OCI-LY7 (cell line): Measurements from ENCODE around the gene CD247. TPM values are rescaled to one million over a fixed set of nuclear protein-coding genes. Genes with fewer than 3 reads are reported as not detected.

Experiments used
- BruUV-seq: library from RNA; stranded (reverse); fragments of 400-500 nt; replicated peaks from 2 replicates; lab custom pipeline; 2021; lab: Mats Ljungman, UMichigan
- CTCF ChIA-PET: fragments of 300-600 bp; sonication (Branson Sonifier 250); formaldehyde crosslinking; loops from one replicate; lab custom pipeline; 2022; ENCODE audit warnings: antibody characterized with exemption; ENCODE audit not compliant: unreplicated experiment; lab: Charles Lee
- POLR2A ChIA-PET: fragments of 300-600 bp; sonication (Branson Sonifier 250); formaldehyde crosslinking; loops from one replicate; lab custom pipeline; 2022; ENCODE audit warnings: antibody characterized with exemption; lab: Charles Lee
- DNase-seq: peaks from one replicate; pipeline ENCODE4 v3.0.0-alpha.2; 2015; ENCODE audit warnings: low spot score
- H2AFZ ChIP-seq: fragments of 200-600 bp; sonication (generic), shearing (Covaris generic); 2 replicates; pipeline ENCODE4 v1.6.1; 2014; ENCODE audit warnings: mild to moderate bottlenecking, antibody characterized with exemption, low read length, moderate library complexity
- H3K27ac ChIP-seq: fragments of 200-600 bp; sonication (generic); 2 replicates; pipeline ENCODE4 v1.5.1; 2014; ENCODE audit warnings: mixed run types, low read depth, mild to moderate bottlenecking, moderate library complexity, low read length, inconsistent platforms; ENCODE audit not compliant: poor library complexity, severe bottlenecking
- H3K36me3 ChIP-seq: fragments of 200-600 bp; sonication (generic); 2 replicates; pipeline ENCODE4 v1.6.1; 2014; ENCODE audit warnings: mild to moderate bottlenecking, antibody characterized with exemption, low read length, moderate library complexity, mixed read lengths; ENCODE audit not compliant: insufficient read depth
- H3K4me1 ChIP-seq: fragments of 200-600 bp; sonication (generic); 2 replicates; pipeline ENCODE4 v1.5.1; 2014; ENCODE audit warnings: mild to moderate bottlenecking, low read length; ENCODE audit not compliant: insufficient read depth, poor library complexity, severe bottlenecking
- H3K4me2 ChIP-seq: fragments of 200-600 bp; sonication (generic); 2 replicates; pipeline ENCODE4 v1.6.1; 2014; ENCODE audit warnings: mild to moderate bottlenecking, low read length
- H3K4me3 ChIP-seq: fragments of 200-600 bp; sonication (generic); 2 replicates; pipeline ENCODE4 v1.5.1; 2014; ENCODE audit warnings: mild to moderate bottlenecking, low read depth, low read length; ENCODE audit not compliant: poor library complexity, severe bottlenecking
- H3K79me2 ChIP-seq: fragments of 200-600 bp; sonication (generic); 2 replicates; pipeline ENCODE4 v1.6.1; 2016; ENCODE audit warnings: low read depth, mild to moderate bottlenecking, low read length, moderate library complexity, mixed read lengths; ENCODE audit not compliant: insufficient read depth
- H3K9me2 ChIP-seq: fragments of 200-600 bp; sonication (generic); 2 replicates; pipeline ENCODE4 v1.6.1; 2016; ENCODE audit warnings: mild to moderate bottlenecking, low read length, mixed read lengths; ENCODE audit not compliant: insufficient read depth
- H3K9me3 ChIP-seq: fragments of 200-600 bp; sonication (generic); 2 replicates; pipeline ENCODE4 v1.6.1; 2014; ENCODE audit warnings: mild to moderate bottlenecking, mixed run types, low read length, mixed read lengths
- H4K20me1 ChIP-seq: fragments of 200-600 bp; sonication (generic); 2 replicates; pipeline ENCODE4 v1.6.1; 2014; ENCODE audit warnings: mild to moderate bottlenecking, antibody characterized with exemption, low read length, moderate library complexity, mixed read lengths; ENCODE audit not compliant: insufficient read depth
- CTCF ChIP-seq: fragments of 200-600 bp; sonication (generic); conservative IDR thresholded peaks from 2 replicates; pipeline ENCODE4 v1.5.1; 2014; ENCODE audit warnings: mild to moderate bottlenecking, antibody characterized with exemption, low read length, moderate library complexity, mixed read lengths
- EZH2phosphoT487 ChIP-seq: fragments of 200-600 bp; sonication (generic); IDR thresholded peaks from 2 replicates; pipeline ENCODE4 v1.6.1; 2018; ENCODE audit warnings: low read depth, borderline replicate concordance, mild to moderate bottlenecking, mixed run types, antibody characterized with exemption, low read length, moderate library complexity, mixed read lengths
- intact Hi-C: fragments of 100-400 bp; cut with micrococcal nuclease; formaldehyde crosslinking; loops from one replicate; pipeline ENCODE4 v1.10.0; 2022; ENCODE audit not compliant: unreplicated experiment
- total RNA-seq, 2 experiments: library from RNA; depleted of rRNA in 1 of 2; stranded (reverse); fragments of >200 nt in 1 of 2; shearing (Covaris generic) in 1 of 2; gene quantifications; 2 replicates each; pipeline ENCODE4 v1.2.3, GENCODE V29; 2014 to 2022

Gene CD247
- total RNA-seq, 2 experiments from 2014 or later: 1.6 to 2.2 TPM

- TF ChIP-seq CTCF: no peak
- TF ChIP-seq EZH2phosphoT487: no peak
- no TSS peak for BruUV-seq
- Histone ChIP-seq H3K79me2 (no peaks in the 10 kb centered on the region), H3K9me3 (no peaks in the 10 kb centered on the region), H3K4me3 (no peak overlapping the region), H3K27ac (no peak overlapping the region), H3K4me1 (peaks cover 6% of the 10 kb centered on the region), H3K4me2 (no peak overlapping the region), H3K9me2 (no peaks in the 10 kb centered on the region), H2AFZ (no peak overlapping the region), H3K36me3 (no peaks in the 10 kb centered on the region), H4K20me1 (no peaks in the 10 kb centered on the region)
- intact Hi-C loops: no loop called here
- no peak for DNase-seq
- ChIA-PET POLR2A (no interaction called here), CTCF (no interaction called here)
Observed at GRCh38 chr1:167460836-167461235, 57.5 kb downstream of the CD247 start.

GRCh38 chr1:167457936-167458584, 60.3 kb downstream of the CD247 start:
- ChIA-PET CTCF (interaction anchor here (0.6 kb wide), 1 partner anchor 35 kb away, joined by 3 read pairs; no protein-coding TSS in a partner anchor), POLR2A (interaction anchor here (0.6 to 1.1 kb wide), 5 partner anchors 22 to 1342 kb away, joined by 3 to 5 read pairs (median 3); no protein-coding TSS in a partner anchor)
- H3K9me2 ChIP-seq: no peaks in the 10 kb centered on the region
- H3K36me3 ChIP-seq: no peaks in the 10 kb centered on the region
- H2AFZ ChIP-seq: no peak overlapping the region
- no peak for DNase-seq
- no peak overlapping the region for H3K27ac ChIP-seq
- H3K4me2 ChIP-seq: no peak overlapping the region
- H3K79me2 ChIP-seq: no peaks in the 10 kb centered on the region
- peaks cover 21% of the 10 kb centered on the region for H3K4me1 ChIP-seq
- no peaks in the 10 kb centered on the region for H3K9me3 ChIP-seq
- TF ChIP-seq CTCF: no peak
- TF ChIP-seq EZH2phosphoT487: no peak
- intact Hi-C loops: loop anchor here (5.0 kb wide), 1 partner anchor 344 kb away; no protein-coding TSS in a partner anchor
- H3K4me3 ChIP-seq: no peak overlapping the region
- no TSS peak for BruUV-seq
- no peaks in the 10 kb centered on the region for H4K20me1 ChIP-seq

GRCh38 chr1:167456926-167457325, 61.4 kb downstream of the CD247 start:
- POLR2A ChIA-PET: interaction anchor here (0.7 to 1.9 kb wide), 6 partner anchors 8 to 283 kb away, joined by 3 to 12 read pairs (median 3); no protein-coding TSS in a partner anchor
- Histone ChIP-seq H3K9me3 (no peaks in the 10 kb centered on the region), H3K4me3 (no peak overlapping the region), H4K20me1 (no peaks in the 10 kb centered on the region), H3K4me2 (no peak overlapping the region), H3K79me2 (no peaks in the 10 kb centered on the region), H3K36me3 (no peaks in the 10 kb centered on the region), H2AFZ (no peak overlapping the region), H3K4me1 (peaks cover 26% of the 10 kb centered on the region), H3K27ac (no peak overlapping the region), H3K9me2 (no peaks in the 10 kb centered on the region)
- BruUV-seq: no TSS peak
- no peak for DNase-seq
- CTCF ChIA-PET: no interaction called here
- intact Hi-C loops: loop anchor here (5.0 kb wide), 1 partner anchor 345 kb away; no protein-coding TSS in a partner anchor
- TF ChIP-seq EZH2phosphoT487: no peak
- no peak for TF ChIP-seq CTCF
